Endothelial cell of umbilical vein (primary cell): Measurements from ENCODE around the gene RUNDC3A. TPM values are rescaled to one million over a fixed set of nuclear protein-coding genes. Genes with fewer than 3 reads are reported as not detected.

Experiments used
- BruUV-seq: library from RNA; stranded (reverse); fragments of 400-500 nt; replicated peaks from 2 replicates; lab custom pipeline; 2021; lab: Mats Ljungman, UMichigan
- CTCF ChIA-PET: fragments of 300-600, 350-600 bp; sonication (Branson Sonifier 250); formaldehyde crosslinking; loops from one replicate; lab custom pipeline; 2021; ENCODE audit warnings: antibody characterized with exemption, inconsistent platforms; lab: Charles Lee
- POLR2A ChIA-PET: fragments of 300-600, 350-600 bp; sonication (Branson Sonifier 250); formaldehyde crosslinking; loops from one replicate; lab custom pipeline; 2021; ENCODE audit warnings: antibody characterized with exemption, inconsistent platforms; lab: Charles Lee
- DNase-seq: peaks from one replicate; pipeline ENCODE4 v3.0.0-alpha.2; 2011; ENCODE audit warnings: low read depth, low spot score
- FAIRE-seq: peaks from 2 replicates; lab custom pipeline; 2011; peaks lifted over from hg19 to GRCh38; lab: Jason Lieb, UNC
- H2AFZ ChIP-seq: 2 replicates; pipeline ENCODE4 v1.6.0; 2012; ENCODE audit warnings: low read depth, low read length, control low read depth, inconsistent platforms
- H3K27ac ChIP-seq: 2 replicates; pipeline ENCODE4 v1.5.1; 2011; ENCODE audit warnings: low read depth, mild to moderate bottlenecking, control low read depth, low read length, moderate library complexity; ENCODE audit not compliant: insufficient read depth
- H3K27me3 ChIP-seq, 2 experiments: 2 replicates each; pipeline versions ENCODE4 v1.6.0 to v1.6.1; 2011; ENCODE audit warnings: low read length in 2 of 2, mixed read lengths in 1 of 2; ENCODE audit not compliant: control insufficient read depth in 2 of 2, insufficient read depth in 2 of 2
- H3K36me3 ChIP-seq, 2 experiments: 2 replicates in 1 of 2; 3 replicates in 1 of 2; pipeline ENCODE4 v1.5.1; 2011; ENCODE audit warnings: low read length in 2 of 2, mild to moderate bottlenecking in 1 of 2, moderate library complexity in 1 of 2; ENCODE audit not compliant: control insufficient read depth in 2 of 2, insufficient read depth in 2 of 2; ENCODE audit errors: extremely low read depth in 1 of 2
- H3K4me1 ChIP-seq: 3 replicates; pipeline ENCODE4 v1.5.1; 2011; ENCODE audit warnings: mild to moderate bottlenecking, low read length; ENCODE audit not compliant: control insufficient read depth, insufficient read depth; ENCODE audit errors: extremely low read depth
- H3K4me2 ChIP-seq: 2 replicates; pipeline ENCODE4 v1.6.1; 2011; ENCODE audit warnings: low read length, control low read depth, mixed read lengths; ENCODE audit not compliant: insufficient read depth
- H3K4me3 ChIP-seq, 3 experiments: fragments of 200-600 bp in 1 of 3; sonication (generic), shearing (Covaris generic) in 1 of 3; replicated peaks in 1 of 3; 2 replicates each; pipeline ENCODE4 v1.5.1; 2011 to 2016; ENCODE audit warnings: control low read depth in 3 of 3, low read length in 3 of 3, mild to moderate bottlenecking in 2 of 3, inconsistent platforms in 1 of 3, low read depth in 1 of 3, moderate library complexity in 1 of 3; ENCODE audit not compliant: insufficient read depth in 1 of 3
- H3K79me2 ChIP-seq: 2 replicates; pipeline ENCODE4 v1.6.0; 2012; ENCODE audit warnings: low read length, inconsistent platforms; ENCODE audit not compliant: control insufficient read depth, insufficient read depth
- H3K9ac ChIP-seq: replicated peaks from 2 replicates; pipeline ENCODE3; 2011; ENCODE audit warnings: low read length, control low read depth; ENCODE audit not compliant: insufficient read depth; ENCODE audit errors: extremely low read depth
- H3K9me1 ChIP-seq: replicated peaks from 3 replicates; pipeline ENCODE4 v1.6.0; 2011; ENCODE audit warnings: mild to moderate bottlenecking, low read length; ENCODE audit not compliant: control insufficient read depth, insufficient read depth; ENCODE audit errors: extremely low read depth
- H3K9me3 ChIP-seq: replicated peaks from 2 replicates; pipeline ENCODE4 v1.5.1; 2012; ENCODE audit warnings: low read length, inconsistent platforms; ENCODE audit not compliant: control insufficient read depth, insufficient read depth
- H4K20me1 ChIP-seq: replicated peaks from 2 replicates; pipeline ENCODE3; 2011; ENCODE audit warnings: mild to moderate bottlenecking, low read length; ENCODE audit not compliant: control insufficient read depth, insufficient read depth; ENCODE audit errors: extremely low read depth
- CTCF ChIP-seq, 2 donors: IDR thresholded peaks; 1 replicate in 1 of 2; 2 replicates in 1 of 2; pipeline ENCODE4 v1.5.1; 2011; ENCODE audit warnings: low read length in 2 of 2, mild to moderate bottlenecking in 2 of 2, moderate library complexity in 2 of 2, control low read depth in 1 of 2, inconsistent platforms in 1 of 2, low read depth in 1 of 2; ENCODE audit not compliant: insufficient read depth in 1 of 2; ENCODE audit errors: extremely low read depth in 1 of 2
- EZH2 ChIP-seq: IDR thresholded peaks from 2 replicates; pipeline ENCODE4 v1.6.1; 2012; ENCODE audit warnings: borderline replicate concordance, low read depth, mild to moderate bottlenecking, moderate library complexity, low read length, inconsistent platforms; ENCODE audit not compliant: severe bottlenecking
- FOS ChIP-seq: IDR thresholded peaks from 2 replicates; pipeline ENCODE4 v1.6.1; 2011; ENCODE audit warnings: mild to moderate bottlenecking, low read length, moderate library complexity, borderline replicate concordance; ENCODE audit not compliant: insufficient read depth
- GATA2 ChIP-seq: IDR thresholded peaks from 2 replicates; pipeline ENCODE4 v1.7.0; 2011; ENCODE audit warnings: low read depth, mild to moderate bottlenecking, moderate library complexity, mixed read lengths, low read length; ENCODE audit not compliant: insufficient read length, insufficient read depth
- JUN ChIP-seq: IDR thresholded peaks from 2 replicates; pipeline ENCODE4 v1.6.1; 2011; ENCODE audit warnings: borderline replicate concordance, low read depth; ENCODE audit not compliant: insufficient read length, insufficient read depth
- MAX ChIP-seq: IDR thresholded peaks from 2 replicates; pipeline ENCODE4 v1.6.1; 2011; ENCODE audit not compliant: insufficient read depth, insufficient read length
- MYC ChIP-seq: IDR thresholded peaks from one replicate; pipeline ENCODE4 v1.6.1; 2011; ENCODE audit warnings: mild to moderate bottlenecking, low read depth, low read length
- POLR2A ChIP-seq: IDR thresholded peaks from 2 replicates; pipeline ENCODE4 v1.6.1; 2012; ENCODE audit warnings: low read depth, mild to moderate bottlenecking, control low read depth, low read length
- POLR2AphosphoS5 ChIP-seq: IDR thresholded peaks from 2 replicates; pipeline ENCODE4 v1.6.1; 2012; ENCODE audit warnings: low read depth, mild to moderate bottlenecking, control low read depth, low read length, moderate library complexity; ENCODE audit not compliant: insufficient read depth
- dilution Hi-C: fragments of 300-500 bp; cut with MboI; formaldehyde crosslinking; loops from one replicate; pipeline ENCODE4 v1.15.0; 2019; ENCODE audit warnings: low sequenced_read_pairs; ENCODE audit not compliant: extremely low pct_ligation_motif_present
- intact Hi-C: fragments of 100-400 bp; cut with micrococcal nuclease; formaldehyde crosslinking; loops from one replicate; pipeline ENCODE4 v1.10.0; 2022
- polyA plus RNA-seq, 4 experiments: library from polyadenylated mRNA; depleted of rRNA in 3 of 4; stranded (reverse) in 3 of 4; unstranded in 1 of 4; fragments of >200 nt; gene quantifications; 2 replicates each; pipeline versions ENCODE4 v1.2.1 to v1.2.3, GENCODE V29; 2011 to 2012; ENCODE audit warnings: missing spikeins in 1 of 4
- total RNA-seq: library from RNA; stranded (reverse); gene quantifications from 2 replicates; pipeline ENCODE4 v1.2.3, GENCODE V29; 2021

Gene RUNDC3A
- total and polyA plus RNA-seq, 2 donors (not counting 3 experiments of a cell fraction or from before 2014, with no cell fraction given) = 0.12 TPM; not detected in 1

GRCh38 chr17:44324571-44325275 is 16.3 kb downstream of the RUNDC3A start, which contains the start of gene SLC25A39:
Gene SLC25A39 (minus strand): TSS chr17:44324823. CDS start chr17:44323562, 1,261 bp downstream.
- peak; percentile 94 for FAIRE-seq
- peak within 1 kb of the TSS; percentile 74 for H3K9ac ChIP-seq
- dilution Hi-C loops = no loop called here

More at GRCh38 chr17:44324571-44325275, 16.3 kb downstream of the RUNDC3A start, which contains the start of gene SLC25A39:
- Histone ChIP-seq H3K79me2 (peaks cover 7% of the 10 kb centered on the region), H2AFZ (peak within 1 kb of the TSS; percentile 90), H4K20me1 (no peaks in the 10 kb centered on the region), H3K9me1 (no peaks in the 10 kb centered on the region), H3K36me3 (peaks cover 3 to 23% of the 10 kb centered on the region in 2 experiments), H3K4me2 (peak within 1 kb of the TSS; percentile 72), H3K4me3 (peak within 1 kb of the TSS; percentile 34 to 79 (median 52)), H3K9me3 (no peaks in the 10 kb centered on the region), H3K4me1 (peaks cover 9% of the 10 kb centered on the region), H3K27ac (peak within 1 kb of the TSS; percentile 61), H3K27me3 (no peaks in the 10 kb centered on the region)
- peak; percentile 92 for DNase-seq
- no TSS peak for BruUV-seq
- intact Hi-C loops = loop anchor here (1.0 to 2.0 kb wide), 4 partner anchors 46 to 114 kb away; no protein-coding TSS in a partner anchor
- CTCF ChIA-PET = interaction anchor here (1.3 to 4.9 kb wide), 4 partner anchors 105 to 199 kb away, joined by 4 to 68 read pairs (median 20); partner anchors contain the start of gene UBTF
- TF ChIP-seq CTCF (IDR thresholded peaks at IDR 0.05; ENCODE audit: extremely low read depth in 1 of 2, insufficient read depth in 1 of 2, low read depth in 1 of 2, low read length in 2 of 2) (no peak), GATA2 (no peak), FOS (no peak), JUN (no peak), EZH2 (no peak), POLR2A (peak; percentile 84), MAX (peak; percentile 18), POLR2AphosphoS5 (peak; percentile 83), MYC (no peak)
- POLR2A ChIA-PET = interaction anchor here (0.6 kb wide), 1 partner anchor 16 kb away, joined by 6 read pairs; the partner anchor contains the start of gene RUNDC3A
